H9 (cell line): ENCODE data around the gene SORCS2. TPM values are rescaled to one million over a fixed set of nuclear protein-coding genes. Genes with fewer than 3 reads are reported as not detected.

Source experiments
- DNase-seq: peaks from one replicate; pipeline ENCODE4 v3.0.0-alpha.2; 2017
- H2AFZ ChIP-seq: one replicate; pipeline ENCODE4 v1.6.1; 2013; ENCODE audit warnings: mild to moderate bottlenecking, low read length, control low read depth, moderate library complexity
- H2AK5ac ChIP-seq: 2 replicates; pipeline ENCODE4 v1.6.1; 2013; ENCODE audit warnings: low read length, control low read depth, mixed read lengths; ENCODE audit not compliant: insufficient read length
- H2BK120ac ChIP-seq: one replicate; pipeline ENCODE4 v1.6.1; 2013; ENCODE audit warnings: low read depth, mild to moderate bottlenecking, low read length, control low read depth, inconsistent platforms; ENCODE audit not compliant: poor library complexity, severe bottlenecking
- H2BK12ac ChIP-seq: 2 replicates; pipeline ENCODE4 v1.6.1; 2013; ENCODE audit warnings: low read length, control low read depth, mixed read lengths, low read depth; ENCODE audit not compliant: insufficient read length
- H2BK15ac ChIP-seq: 2 replicates; pipeline ENCODE4 v1.6.1; 2013; ENCODE audit warnings: low read depth, low read length, control low read depth
- H2BK20ac ChIP-seq: one replicate; pipeline ENCODE4 v1.6.1; 2013; ENCODE audit warnings: low read depth, mild to moderate bottlenecking, low read length, control low read depth, inconsistent platforms; ENCODE audit not compliant: poor library complexity, severe bottlenecking
- H2BK5ac ChIP-seq: 2 replicates; pipeline ENCODE4 v1.6.1; 2013; ENCODE audit warnings: low read length, control low read depth, mixed read lengths; ENCODE audit not compliant: insufficient read length
- H3K14ac ChIP-seq: 2 replicates; pipeline ENCODE4 v1.6.1; 2013; ENCODE audit warnings: low read length, control low read depth; ENCODE audit not compliant: insufficient read depth
- H3K18ac ChIP-seq: 2 replicates; pipeline ENCODE4 v1.6.1; 2013; ENCODE audit warnings: low read depth, mild to moderate bottlenecking, mixed read lengths, low read length, control low read depth; ENCODE audit not compliant: insufficient read length
- H3K23ac ChIP-seq: 2 replicates; pipeline ENCODE4 v1.6.1; 2013; ENCODE audit warnings: low read length, control low read depth, mixed read lengths, low read depth; ENCODE audit not compliant: insufficient read length
- H3K23me2 ChIP-seq: 2 replicates; pipeline ENCODE4 v1.6.1; 2013; ENCODE audit warnings: low read depth, mild to moderate bottlenecking, mixed read lengths, low read length, control low read depth; ENCODE audit not compliant: insufficient read length, poor library complexity, severe bottlenecking
- H3K27ac ChIP-seq: 2 replicates; pipeline ENCODE4 v1.5.1; 2013; ENCODE audit warnings: low read length, control low read depth, mixed read lengths, low read depth; ENCODE audit not compliant: insufficient read length
- H3K27me3 ChIP-seq: 2 replicates; pipeline ENCODE4 v1.6.1; 2013; ENCODE audit warnings: low read length, control low read depth, inconsistent platforms; ENCODE audit not compliant: insufficient read depth
- H3K4ac ChIP-seq: 2 replicates; pipeline ENCODE4 v1.6.1; 2013; ENCODE audit warnings: low read depth, mild to moderate bottlenecking, control low read depth, inconsistent platforms, low read length, moderate library complexity
- H3K4me1 ChIP-seq: 2 replicates; pipeline ENCODE4 v1.6.1; 2013; ENCODE audit warnings: low read length, control low read depth, inconsistent platforms; ENCODE audit not compliant: insufficient read depth
- H3K4me2 ChIP-seq: 2 replicates; pipeline ENCODE4 v1.6.1; 2013; ENCODE audit warnings: low read length, control low read depth, mixed read lengths; ENCODE audit not compliant: insufficient read length, insufficient read depth
- H3K56ac ChIP-seq: 2 replicates; pipeline ENCODE4 v1.6.1; 2013; ENCODE audit warnings: low read depth, mild to moderate bottlenecking, mixed read lengths, low read length, control low read depth; ENCODE audit not compliant: insufficient read length
- H3K79me1 ChIP-seq: 2 replicates; pipeline ENCODE4 v1.6.1; 2013; ENCODE audit warnings: low read depth, mild to moderate bottlenecking, moderate library complexity, low read length, control low read depth, inconsistent platforms; ENCODE audit not compliant: insufficient read depth, poor library complexity, severe bottlenecking
- H3K79me2 ChIP-seq: 2 replicates; pipeline ENCODE4 v1.6.1; 2013; ENCODE audit warnings: low read length, control low read depth, inconsistent platforms; ENCODE audit not compliant: insufficient read depth
- H3K9ac ChIP-seq: 2 replicates; pipeline ENCODE4 v1.6.1; 2013; ENCODE audit warnings: low read length, control low read depth, mixed read lengths; ENCODE audit not compliant: insufficient read length; ENCODE audit errors: extremely low read depth
- H3K9me3 ChIP-seq: one replicate; pipeline ENCODE4 v1.6.1; 2013; ENCODE audit warnings: low read depth, low read length, inconsistent platforms; ENCODE audit not compliant: control insufficient read depth
- H3T11ph ChIP-seq: one replicate; pipeline ENCODE4 v1.6.1; 2013; ENCODE audit warnings: mild to moderate bottlenecking, low read length, control low read depth, inconsistent platforms
- H4K20me1 ChIP-seq: one replicate; pipeline ENCODE4 v1.6.1; 2013; ENCODE audit not compliant: control insufficient read depth, insufficient read length, insufficient read depth
- H4K5ac ChIP-seq: 2 replicates; pipeline ENCODE4 v1.6.1; 2013; ENCODE audit warnings: low read depth, mild to moderate bottlenecking, mixed read lengths, low read length, control low read depth; ENCODE audit not compliant: insufficient read length
- H4K8ac ChIP-seq: replicated peaks from 2 replicates; pipeline ENCODE4 v1.6.1; 2013; ENCODE audit warnings: low read length, control low read depth, mixed read lengths, low read depth; ENCODE audit not compliant: insufficient read length
- H4K91ac ChIP-seq: 2 replicates; pipeline ENCODE4 v1.6.1; 2013; ENCODE audit warnings: low read depth, mild to moderate bottlenecking, moderate library complexity, mixed read lengths, low read length, control low read depth; ENCODE audit not compliant: insufficient read length
- H3K27ac Mint-ChIP-seq, 3 experiments: 2 replicates in 2 of 3; 3 replicates in 1 of 3; pipeline ENCODE4 v1.8.0; 2020 to 2021; ENCODE audit warnings: mixed read lengths in 3 of 3, mild to moderate bottlenecking in 1 of 3, moderate library complexity in 1 of 3
- H3K27me3 Mint-ChIP-seq: 2 replicates; pipeline ENCODE4 v1.8.0; 2021; ENCODE audit warnings: low read depth, mild to moderate bottlenecking, moderate library complexity, mixed read lengths
- H3K36me3 Mint-ChIP-seq, 3 experiments: 2 replicates in 2 of 3; 3 replicates in 1 of 3; pipeline ENCODE4 v1.8.0; 2020 to 2021; ENCODE audit warnings: low read depth in 3 of 3, mixed read lengths in 3 of 3; ENCODE audit not compliant: insufficient read depth in 1 of 3
- H3K4me1 Mint-ChIP-seq, 2 experiments: 2 replicates each; pipeline ENCODE4 v1.8.0; 2020; ENCODE audit warnings: mixed read lengths in 2 of 2
- H3K4me3 Mint-ChIP-seq, 2 experiments: 2 replicates in 1 of 2; 3 replicates in 1 of 2; pipeline ENCODE4 v1.8.0; 2020 to 2021; ENCODE audit warnings: mild to moderate bottlenecking in 2 of 2, mixed read lengths in 2 of 2, moderate library complexity in 1 of 2
- H3K9me3 Mint-ChIP-seq, 2 experiments: 2 replicates in 1 of 2; 3 replicates in 1 of 2; pipeline ENCODE4 v1.8.0; 2020; ENCODE audit warnings: mild to moderate bottlenecking in 2 of 2, mixed read lengths in 2 of 2, moderate library complexity in 1 of 2
- WGBS: extraction: QIAGEN DNeasy Blood & Tissue Kit; methylation state at CpG from one replicate; pipeline ENCODE4 v1.1.7; 2013; ENCODE audit warnings: missing lambda C conversion rate, low lambda C conversion rate, mixed read lengths; ENCODE audit not compliant: insufficient read length; ENCODE audit errors: extremely low coverage; 5-methylcytosine and 5-hydroxymethylcytosine counted together
- total RNA-seq: library from RNA; stranded (reverse); gene quantifications from 2 replicates; pipeline ENCODE4 v1.2.1, GENCODE V29; 2021
- TF ChIP-seq, protein P1 (sequence below): fragments of 200-600 bp; sonication (generic); conservative IDR thresholded peaks from 3 replicates; pipeline ENCODE4 v1.8.0; 2021; ENCODE audit warnings: antibody characterized with exemption, mild to moderate bottlenecking

SORCS2 gene
- total RNA-seq, 1 experiment from 2014 or later, result 0.57 TPM

DNA sequence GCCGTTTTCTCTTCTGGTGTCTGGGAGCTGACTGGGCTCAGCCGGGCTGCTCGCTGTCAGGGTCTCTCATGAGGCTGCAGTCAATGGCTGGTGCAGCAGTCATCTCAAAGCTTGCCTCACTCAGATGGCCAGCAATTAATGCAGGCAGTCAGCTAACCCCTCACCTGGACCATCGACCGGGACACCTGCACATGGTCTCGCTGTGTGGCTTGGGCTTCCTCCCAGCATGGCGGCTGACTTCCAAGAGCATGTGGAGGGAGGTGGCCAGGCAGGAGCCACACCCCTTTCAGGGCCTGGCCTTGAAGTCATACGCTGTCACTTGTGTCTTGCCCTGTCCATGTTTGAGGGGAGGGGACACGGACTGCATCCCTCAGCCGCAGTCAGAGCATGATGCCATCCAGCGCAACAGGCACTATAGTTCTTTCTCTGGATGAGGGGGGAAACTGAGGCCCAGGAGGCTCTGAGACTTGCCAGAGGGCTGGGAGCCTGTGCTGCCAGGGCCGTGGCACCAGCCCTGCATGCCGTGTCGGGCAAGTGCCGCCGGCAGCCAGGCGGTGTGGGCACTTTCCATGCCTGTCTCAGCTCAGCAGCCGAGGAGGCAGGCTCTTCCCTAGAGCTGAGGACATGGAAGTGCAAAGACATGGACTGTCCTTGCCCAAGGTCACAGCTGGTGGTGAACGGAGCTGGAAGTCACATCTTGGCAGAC is 545.6 kb downstream of the SORCS2 start:
- Mint-ChIP-seq H3K9me3 (no peaks in the 10 kb centered on the region), H3K27ac (no peak overlapping the region), H3K36me3 (no peaks in the 10 kb centered on the region), H3K27me3 (peaks cover 3% of the 10 kb centered on the region), H3K4me3 (no peak overlapping the region), H3K4me1 (0 out of 4 replicates have a peak, but pooled peaks cover 0 to 4% of the 10 kb centered on the region in 2 experiments)
- Histone ChIP-seq H3K14ac (no peak overlapping the region; the same call in 1 of the 2 replicates), H2AFZ (no peak overlapping the region), H3K23ac (no peak overlapping the region), H4K20me1 (no peaks in the 10 kb centered on the region), H3T11ph (no peak overlapping the region), H3K27me3 (no peaks in the 10 kb centered on the region), H3K56ac (no peak overlapping the region), H3K18ac (no peak overlapping the region), H3K4me2 (no peak overlapping the region), H3K27ac (no peak overlapping the region), H2BK120ac (no peak overlapping the region), H4K8ac (no peak overlapping the region), H2BK5ac (no peak overlapping the region), H3K9me3 (no peaks in the 10 kb centered on the region), H3K79me1 (no peaks in the 10 kb centered on the region), H2BK12ac (no peak overlapping the region), H3K79me2 (no peaks in the 10 kb centered on the region), H3K9ac (no peak overlapping the region), H4K91ac (no peak overlapping the region), H3K4me1 (no peaks in the 10 kb centered on the region), H3K23me2 (no peaks in the 10 kb centered on the region), H2BK20ac (no peak overlapping the region), H2BK15ac (no peak overlapping the region), H2AK5ac (no peak overlapping the region), H3K4ac (no peak overlapping the region), H4K5ac (no peak overlapping the region)
- no peak for DNase-seq
- TF ChIP-seq, protein P1, sequence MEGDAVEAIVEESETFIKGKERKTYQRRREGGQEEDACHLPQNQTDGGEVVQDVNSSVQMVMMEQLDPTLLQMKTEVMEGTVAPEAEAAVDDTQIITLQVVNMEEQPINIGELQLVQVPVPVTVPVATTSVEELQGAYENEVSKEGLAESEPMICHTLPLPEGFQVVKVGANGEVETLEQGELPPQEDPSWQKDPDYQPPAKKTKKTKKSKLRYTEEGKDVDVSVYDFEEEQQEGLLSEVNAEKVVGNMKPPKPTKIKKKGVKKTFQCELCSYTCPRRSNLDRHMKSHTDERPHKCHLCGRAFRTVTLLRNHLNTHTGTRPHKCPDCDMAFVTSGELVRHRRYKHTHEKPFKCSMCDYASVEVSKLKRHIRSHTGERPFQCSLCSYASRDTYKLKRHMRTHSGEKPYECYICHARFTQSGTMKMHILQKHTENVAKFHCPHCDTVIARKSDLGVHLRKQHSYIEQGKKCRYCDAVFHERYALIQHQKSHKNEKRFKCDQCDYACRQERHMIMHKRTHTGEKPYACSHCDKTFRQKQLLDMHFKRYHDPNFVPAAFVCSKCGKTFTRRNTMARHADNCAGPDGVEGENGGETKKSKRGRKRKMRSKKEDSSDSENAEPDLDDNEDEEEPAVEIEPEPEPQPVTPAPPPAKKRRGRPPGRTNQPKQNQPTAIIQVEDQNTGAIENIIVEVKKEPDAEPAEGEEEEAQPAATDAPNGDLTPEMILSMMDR, result no peak
- WGBS, result no CpG with 5 or more reads among the region's 19 CpGs
